Prostate gland (tissue), 2 donors: ENCODE results near the gene C5orf24.

Experiments
- CTCF ChIP-seq, 4 experiments: fragments of 200-600 bp in 2 of 4; fragments of 450-650 bp in 2 of 4; sonication (generic) in 2 of 4; IDR thresholded peaks; 1 replicate in 3 of 4; 2 replicates in 1 of 4; pipeline ENCODE4 v1.5.1; 2016 to 2019; ENCODE audit warnings: antibody characterized with exemption in 4 of 4, mild to moderate bottlenecking in 2 of 4, moderate library complexity in 2 of 4
- POLR2A ChIP-seq: fragments of 450-650 bp; IDR thresholded peaks from one replicate; pipeline ENCODE4 v1.6.1; 2016; ENCODE audit warnings: antibody characterized with exemption, mild to moderate bottlenecking
- POLR2AphosphoS5 ChIP-seq: sonication (generic); formaldehyde crosslinking; IDR thresholded peaks from one replicate; pipeline ENCODE4 v1.6.1; 2017; ENCODE audit warnings: antibody characterized with exemption

GRCh38 chr5:134851307-134851923 is 5.6 kb downstream of the C5orf24 start:
- no peak for TF ChIP-seq CTCF (IDR thresholded peaks at IDR 0.05)
- TF ChIP-seq POLR2A, result no peak
- no peak for TF ChIP-seq POLR2AphosphoS5
